Mesendoderm (in vitro differentiated cells): Measurements from ENCODE around the gene MT1A.
A peak's percentile ranks its signal among the peaks of the same experiment; 100 is the strongest.

Experiments
- DNase-seq: peaks from one replicate; pipeline ENCODE4 v3.0.0; 2013
- H2AK5ac ChIP-seq: 2 replicates; pipeline ENCODE4 v1.6.1; 2013; ENCODE audit warnings: low read length, inconsistent platforms
- H2BK120ac ChIP-seq: 2 replicates; pipeline ENCODE4 v1.6.1; 2013; ENCODE audit warnings: low read depth, mild to moderate bottlenecking, low read length, moderate library complexity, mixed read lengths
- H2BK15ac ChIP-seq: replicated peaks from 2 replicates; pipeline ENCODE4 v1.6.1; 2013; ENCODE audit warnings: low read depth, mild to moderate bottlenecking, moderate library complexity
- H2BK5ac ChIP-seq: 2 replicates; pipeline ENCODE4 v1.6.1; 2013; ENCODE audit warnings: low read length, inconsistent platforms
- H3K18ac ChIP-seq: 2 replicates; pipeline ENCODE4 v1.6.1; 2013; ENCODE audit warnings: mild to moderate bottlenecking, low read length, mixed read lengths
- H3K23ac ChIP-seq: one replicate; pipeline ENCODE4 v1.6.1; 2013; ENCODE audit warnings: low read length
- H3K27ac ChIP-seq: 2 replicates; pipeline ENCODE4 v1.5.1; 2013; ENCODE audit warnings: low read depth, mild to moderate bottlenecking, inconsistent platforms, low read length, moderate library complexity
- H3K27me3 ChIP-seq: 2 replicates; pipeline ENCODE4 v1.6.1; 2013; ENCODE audit warnings: low read length, control low read depth, mild to moderate bottlenecking, inconsistent platforms; ENCODE audit not compliant: insufficient read depth, poor library complexity
- H3K36me3 ChIP-seq: 2 replicates; pipeline ENCODE4 v1.6.1; 2013; ENCODE audit warnings: low read length, inconsistent platforms; ENCODE audit not compliant: control insufficient read depth, insufficient read depth
- H3K4ac ChIP-seq: one replicate; pipeline ENCODE4 v1.6.1; 2013; ENCODE audit warnings: low read depth, mild to moderate bottlenecking, low read length, moderate library complexity
- H3K4me1 ChIP-seq: 2 replicates; pipeline ENCODE4 v1.6.1; 2013; ENCODE audit warnings: low read depth, low read length, inconsistent platforms; ENCODE audit not compliant: control insufficient read depth
- H3K4me2 ChIP-seq: 2 replicates; pipeline ENCODE4 v1.6.1; 2013; ENCODE audit warnings: low read length
- H3K4me3 ChIP-seq: 2 replicates; pipeline ENCODE4 v1.5.1; 2013; ENCODE audit warnings: mild to moderate bottlenecking, low read length
- H3K56ac ChIP-seq: one replicate; pipeline ENCODE4 v1.6.1; 2013; ENCODE audit warnings: low read length
- H3K79me1 ChIP-seq: 2 replicates; pipeline ENCODE4 v1.6.1; 2013; ENCODE audit warnings: low read length, inconsistent platforms
- H3K79me2 ChIP-seq: 2 replicates; pipeline ENCODE4 v1.6.1; 2013; ENCODE audit warnings: mild to moderate bottlenecking, low read length; ENCODE audit not compliant: control insufficient read depth, insufficient read depth
- H3K9ac ChIP-seq: 2 replicates; pipeline ENCODE4 v1.6.1; 2013; ENCODE audit warnings: low read length, inconsistent platforms
- H4K5ac ChIP-seq: one replicate; pipeline ENCODE4 v1.6.1; 2013; ENCODE audit warnings: low read length
- H4K8ac ChIP-seq: one replicate; pipeline ENCODE4 v1.6.1; 2013; ENCODE audit warnings: low read depth, mild to moderate bottlenecking, control low read depth, low read length, moderate library complexity
- WGBS: extraction: QIAGEN DNeasy Blood & Tissue Kit; methylation state at CpG from one replicate; pipeline ENCODE4 v1.1.7; 2013; ENCODE audit warnings: low lambda C conversion rate, missing lambda C conversion rate; ENCODE audit not compliant: insufficient coverage; ENCODE audit errors: extremely low coverage; 5-methylcytosine and 5-hydroxymethylcytosine counted together

Gene MT1A

DNA sequence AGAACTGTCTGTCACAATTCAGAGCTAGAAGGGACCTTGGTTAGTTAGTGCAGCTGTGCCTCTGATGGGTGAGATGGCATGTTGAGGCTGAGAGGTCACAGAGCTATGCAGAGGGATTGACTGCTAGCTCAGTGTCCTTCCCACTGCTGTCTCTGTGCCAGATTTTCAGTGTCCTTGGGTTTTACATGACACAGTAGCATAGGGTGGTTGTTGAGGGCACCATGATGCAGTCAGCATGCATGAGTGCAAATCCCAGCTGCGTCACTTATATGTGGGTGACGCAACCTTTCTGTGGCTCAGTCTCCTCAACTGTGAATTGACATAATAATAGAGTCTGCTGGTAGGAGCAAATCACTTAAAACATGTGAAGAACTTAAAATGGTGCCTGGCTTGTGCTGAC is 2.7 kb downstream of the MT1A start:
- Histone ChIP-seq H3K27ac (no peak overlapping the region), H3K79me1 (no peaks in the 10 kb centered on the region), H4K8ac (no peak overlapping the region), H3K18ac (no peak overlapping the region), H3K4me1 (no peaks in the 10 kb centered on the region), H3K4me3 (no peak overlapping the region), H3K27me3 (peaks cover 91% of the 10 kb centered on the region), H2BK5ac (no peak overlapping the region), H3K79me2 (no peaks in the 10 kb centered on the region), H3K4me2 (no peak overlapping the region), H2BK120ac (no peak overlapping the region), H3K23ac (no peak overlapping the region), H3K56ac (no peak overlapping the region), H3K36me3 (no peaks in the 10 kb centered on the region), H2BK15ac (no peak overlapping the region), H2AK5ac (no peak overlapping the region), H4K5ac (no peak overlapping the region), H3K4ac (no peak overlapping the region), H3K9ac (no peak overlapping the region)
- WGBS, result no CpG with 5 or more reads among the region's 2 CpGs
- no peak for DNase-seq

GRCh38 chr16:56643080-56643778 is 4.8 kb downstream of the MT1A start:
- Histone ChIP-seq H2AK5ac (no peak overlapping the region), H4K5ac (no peak overlapping the region), H3K79me1 (no peaks in the 10 kb centered on the region), H4K8ac (no peak overlapping the region), H2BK5ac (no peak overlapping the region), H3K27ac (no peak overlapping the region), H3K79me2 (no peaks in the 10 kb centered on the region), H3K4ac (no peak overlapping the region), H3K23ac (no peak overlapping the region), H3K4me3 (no peak overlapping the region), H3K36me3 (no peaks in the 10 kb centered on the region), H3K27me3 (peaks cover 91% of the 10 kb centered on the region), H3K18ac (no peak overlapping the region), H3K4me2 (peak overlapping the region; percentile 22), H3K4me1 (no peaks in the 10 kb centered on the region), H3K9ac (no peak overlapping the region), H2BK120ac (no peak overlapping the region), H3K56ac (no peak overlapping the region), H2BK15ac (no peak overlapping the region)
- DNase-seq, result peak; percentile 52
- no CpG with 5 or more reads among the region's 42 CpGs for WGBS

- no CpG with 5 or more reads among the region's 5 CpGs for WGBS
- H2BK5ac ChIP-seq, result no peak overlapping the region
- H2BK15ac ChIP-seq, result no peak overlapping the region
- H3K4me1 ChIP-seq, result no peaks in the 10 kb centered on the region
- H3K23ac ChIP-seq, result no peak overlapping the region
- no peak overlapping the region for H4K5ac ChIP-seq
- H3K9ac ChIP-seq, result no peak overlapping the region
- H3K56ac ChIP-seq, result no peak overlapping the region
- no peaks in the 10 kb centered on the region for H3K36me3 ChIP-seq
- H3K27ac ChIP-seq, result no peak overlapping the region
- H3K27me3 ChIP-seq, result peaks cover 93% of the 10 kb centered on the region
- no peak overlapping the region for H3K4me3 ChIP-seq
- no peak overlapping the region for H2AK5ac ChIP-seq
- no peak for DNase-seq
- no peak overlapping the region for H3K4ac ChIP-seq
- H3K79me2 ChIP-seq, result no peaks in the 10 kb centered on the region
- no peak overlapping the region for H3K4me2 ChIP-seq
- no peak overlapping the region for H2BK120ac ChIP-seq
- no peaks in the 10 kb centered on the region for H3K79me1 ChIP-seq
- no peak overlapping the region for H4K8ac ChIP-seq
- no peak overlapping the region for H3K18ac ChIP-seq
Observed at GRCh38 chr16:56643833-56644232, 5.4 kb downstream of the MT1A start.

DNA sequence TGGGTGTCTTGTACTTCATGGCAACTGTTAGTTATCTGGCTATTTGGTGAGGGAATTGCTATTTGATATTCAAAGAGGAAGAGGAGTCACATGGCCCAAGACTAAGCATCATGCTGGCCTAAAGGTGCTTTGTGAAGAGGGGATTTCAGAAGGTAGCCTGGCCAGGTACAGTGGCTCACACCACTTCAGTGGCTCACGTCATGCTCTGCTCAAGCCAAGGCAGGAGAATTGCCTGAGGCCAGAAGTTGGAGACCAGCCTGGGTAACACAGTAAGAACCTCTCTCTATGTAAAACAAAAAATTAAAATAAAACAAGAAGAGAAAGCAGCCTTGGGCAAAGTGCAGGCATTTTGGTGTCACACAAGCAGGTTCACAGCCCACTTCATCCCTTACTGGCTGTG is 6.8 kb downstream of the MT1A start:
- no peak overlapping the region for H3K4ac ChIP-seq
- no peak overlapping the region for H3K4me3 ChIP-seq
- no peak overlapping the region for H2BK120ac ChIP-seq
- H3K36me3 ChIP-seq, result no peaks in the 10 kb centered on the region
- H3K18ac ChIP-seq, result no peak overlapping the region
- no peaks in the 10 kb centered on the region for H3K79me2 ChIP-seq
- peaks cover 85% of the 10 kb centered on the region for H3K27me3 ChIP-seq
- H3K56ac ChIP-seq, result no peak overlapping the region
- no peak overlapping the region for H3K9ac ChIP-seq
- H2BK5ac ChIP-seq, result no peak overlapping the region
- H2AK5ac ChIP-seq, result no peak overlapping the region
- no peak overlapping the region for H2BK15ac ChIP-seq
- no peak overlapping the region for H3K4me2 ChIP-seq
- H3K79me1 ChIP-seq, result no peaks in the 10 kb centered on the region
- no peak overlapping the region for H3K23ac ChIP-seq
- H3K4me1 ChIP-seq, result no peaks in the 10 kb centered on the region
- no peak overlapping the region for H4K5ac ChIP-seq
- no peak overlapping the region for H4K8ac ChIP-seq
- no CpG with 5 or more reads among the region's 1 CpG for WGBS
- no peak for DNase-seq
- H3K27ac ChIP-seq, result no peak overlapping the region

- Histone ChIP-seq H3K23ac (no peak overlapping the region), H3K4me1 (no peaks in the 10 kb centered on the region), H3K79me2 (no peaks in the 10 kb centered on the region), H2BK120ac (no peak overlapping the region), H3K79me1 (no peaks in the 10 kb centered on the region), H3K4ac (no peak overlapping the region), H3K4me3 (no peak overlapping the region), H3K56ac (no peak overlapping the region), H4K8ac (no peak overlapping the region), H2BK15ac (no peak overlapping the region), H3K36me3 (no peaks in the 10 kb centered on the region), H3K27me3 (peaks cover 80% of the 10 kb centered on the region), H4K5ac (no peak overlapping the region), H3K27ac (no peak overlapping the region), H3K4me2 (no peak overlapping the region), H2AK5ac (no peak overlapping the region), H2BK5ac (no peak overlapping the region), H3K18ac (no peak overlapping the region), H3K9ac (no peak overlapping the region)
- no CpG with 5 or more reads among the region's 1 CpG for WGBS
- no peak for DNase-seq
Observed at GRCh38 chr16:56645838-56646237, 7.4 kb downstream of the MT1A start.
